ENCODE measurements around the gene SLF2. TPM values are rescaled to one million over a fixed set of nuclear protein-coding genes. Genes with fewer than 3 reads are reported as not detected.

Gene SLF2
- total and polyA plus RNA-seq, 2 of the 13 experiments (the other 11 are each of a cell fraction or from before 2014, with no cell fraction given): 12.2 to 48.1 TPM

- no peaks in the 10 kb centered on the region for H4K20me1 ChIP-seq (ENCODE audit: insufficient read depth, low read length)
- H3K36me3 ChIP-seq (replicated peaks in 1 of 2; ENCODE audit: control insufficient read depth in 1 of 2, insufficient read depth in 2 of 2, low read length in 2 of 2): no peaks in the 10 kb centered on the region
- 58% methylated on average over 6 of the region's 6 CpGs for WGBS (ENCODE audit: low lambda C conversion rate)
- BruUV-seq (replicated peaks): no TSS peak
- intact Hi-C loops (cut with micrococcal nuclease; ENCODE audit: unreplicated experiment) (no loop called here), in situ Hi-C loops (cut with HindIII; ENCODE audit: extremely low pct_ligation_motif_present, low pct_unique_long_range_greater_than_20kb) (loop anchor here (25.0 kb wide), 1 partner anchor 553 kb away; the partner anchor contains the start of genes PKD2L1 and SCD)
- H3K4me3 ChIP-seq (replicated peaks in 1 of 3; ENCODE audit: insufficient read depth in 1 of 3, low read depth in 2 of 3, low read length in 3 of 3): no peak overlapping the region
- POLR2A ChIA-PET: no interaction called here
- H2AFZ ChIP-seq (ENCODE audit: low read length): no peak overlapping the region
- FAIRE-seq (no peak), DNase-seq (ENCODE audit: low spot score) (no peak), ATAC-seq (no peak)
- H3K9ac ChIP-seq (ENCODE audit: insufficient read depth, low read depth, low read length): no peak overlapping the region
- H3K9me3 ChIP-seq (ENCODE audit: low read length): no peaks in the 10 kb centered on the region
- no peak overlapping the region for H3K4me2 ChIP-seq (ENCODE audit: low read depth, low read length)
- no peaks in the 10 kb centered on the region for H3K27me3 ChIP-seq (ENCODE audit: control insufficient read depth in 1 of 2, insufficient read depth in 2 of 2, low read length in 2 of 2)
- CTCF ChIA-PET (ENCODE audit: low intra/inter-chr PET ratio, low total read pairs): no interaction called here
- H3K79me2 ChIP-seq (ENCODE audit: insufficient read depth, low read length): no peaks in the 10 kb centered on the region
- peaks cover 44% of the 10 kb centered on the region for H3K4me1 ChIP-seq (ENCODE audit: insufficient read depth, low read length)
- TF ChIP-seq SOX13 (IDR thresholded peaks at IDR 0.05) (no peak), SOX13 (CRISPR knock-in tag; conservative IDR thresholded peaks at IDR 0.05 in 1 of 2, IDR thresholded peaks at IDR 0.05 in 1 of 2) (no peak), ZNF160 (CRISPR knock-in tag; IDR thresholded peaks at IDR 0.05) (no peak), ZFYVE20 (CRISPR knock-in tag; IDR thresholded peaks at IDR 0.05; ENCODE audit: borderline replicate concordance, low read depth) (no peak), ARID4A (CRISPR knock-in tag; IDR thresholded peaks at IDR 0.05; ENCODE audit: borderline replicate concordance) (no peak), RBAK (CRISPR knock-in tag; IDR thresholded peaks at IDR 0.05) (no peak), FOXP4 (CRISPR knock-in tag; IDR thresholded peaks at IDR 0.05) (no peak), TP53 (CRISPR knock-in tag; conservative IDR thresholded peaks at IDR 0.05) (no peak), POLR2A (IDR thresholded peaks at IDR 0.05; ENCODE audit: insufficient read depth in 1 of 2, low read depth in 2 of 2, low read length in 2 of 2) (no peak), MEIS1 (CRISPR knock-in tag; IDR thresholded peaks at IDR 0.05; ENCODE audit: borderline replicate concordance) (no peak), RARA (CRISPR knock-in tag; IDR thresholded peaks at IDR 0.05) (no peak), MIXL1 (CRISPR knock-in tag; IDR thresholded peaks at IDR 0.05) (no peak), ZFY (CRISPR knock-in tag; IDR thresholded peaks at IDR 0.05) (no peak), ZNF740 (CRISPR knock-in tag; IDR thresholded peaks at IDR 0.05) (no peak), ZFP82 (CRISPR knock-in tag; IDR thresholded peaks at IDR 0.05; ENCODE audit: borderline replicate concordance) (no peak), PHB2 (IDR thresholded peaks at IDR 0.05; ENCODE audit: partially characterized antibody) (no peak), ZNF569 (CRISPR knock-in tag; IDR thresholded peaks at IDR 0.05; ENCODE audit: borderline replicate concordance) (no peak)
- no peak overlapping the region for H3K27ac ChIP-seq (ENCODE audit: extremely low read length, insufficient read depth, low read length)
Observed at GRCh38 chr10:100890141-100890672, 22.6 kb upstream of the SLF2 start.

Measured in HepG2 (cell line).